Measurements from ENCODE around the gene ETS1. TPM values are rescaled to one million over a fixed set of nuclear protein-coding genes. Genes with fewer than 3 reads are reported as not detected.

Gene ETS1
- total RNA-seq, 1 experiment from 2014 or later, result 3.7 TPM

DNA sequence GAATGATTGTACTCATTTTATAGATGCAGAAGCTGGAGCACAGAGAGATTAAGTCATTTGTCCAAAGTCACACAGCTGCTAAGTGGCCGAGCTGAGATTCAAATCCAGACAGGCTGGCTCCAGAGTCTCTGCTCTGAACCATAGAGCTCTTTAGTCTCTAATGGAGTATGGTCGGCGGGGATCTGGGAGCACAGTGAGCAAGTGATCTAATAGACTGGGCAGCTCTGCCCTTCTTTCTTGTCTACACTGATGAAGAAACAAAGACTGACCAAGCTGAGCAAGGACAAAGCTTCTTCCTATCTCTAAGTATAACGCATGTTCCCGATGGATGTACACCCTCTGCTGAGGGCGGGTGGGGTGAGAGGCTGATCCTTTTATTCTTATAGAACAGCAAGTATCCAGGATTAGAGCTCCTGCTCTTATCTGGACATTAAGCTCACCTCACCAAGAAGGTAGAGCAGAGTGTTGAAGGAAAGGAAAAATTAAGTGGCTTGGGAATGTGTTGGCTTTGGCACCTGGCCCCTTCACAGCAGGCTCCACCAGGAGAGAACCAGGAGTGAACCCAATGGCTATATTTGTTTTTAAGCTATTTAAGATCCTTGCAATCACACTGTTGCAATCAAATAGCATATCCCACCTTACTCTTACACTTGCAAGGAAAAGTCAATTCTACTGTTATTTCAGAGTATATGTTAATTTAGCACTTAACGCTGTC is 68.7 kb downstream of the ETS1 start:
- Histone ChIP-seq H3K27me3 (replicated peaks; ENCODE audit: insufficient read depth, low read depth, low read length, poor library complexity) (peaks cover 93% of the 10 kb centered on the region), H3K9me3 (ENCODE audit: low read depth, low read length, poor library complexity, severe bottlenecking) (no peaks in the 10 kb centered on the region), H3K4me1 (ENCODE audit: insufficient read depth, low read length, poor library complexity, severe bottlenecking) (no peaks in the 10 kb centered on the region), H3K4me3 (ENCODE audit: low read depth, low read length, poor library complexity, severe bottlenecking) (no peak overlapping the region), H3K27ac (ENCODE audit: low read depth, low read length, poor library complexity, severe bottlenecking) (no peak overlapping the region), H3K36me3 (ENCODE audit: insufficient read depth, low read length, poor library complexity, severe bottlenecking) (no peaks in the 10 kb centered on the region)
- POLR2A ChIA-PET (ENCODE audit: low non-redundant PET), result no interaction called here
- intact Hi-C loops (cut with micrococcal nuclease; ENCODE audit: unreplicated experiment), result no loop called here
- no TSS peak for BruUV-seq (replicated peaks)
- CTCF ChIA-PET, result no interaction called here
- no peak for DNase-seq (ENCODE audit: low spot score)
- TF ChIP-seq, protein P1, sequence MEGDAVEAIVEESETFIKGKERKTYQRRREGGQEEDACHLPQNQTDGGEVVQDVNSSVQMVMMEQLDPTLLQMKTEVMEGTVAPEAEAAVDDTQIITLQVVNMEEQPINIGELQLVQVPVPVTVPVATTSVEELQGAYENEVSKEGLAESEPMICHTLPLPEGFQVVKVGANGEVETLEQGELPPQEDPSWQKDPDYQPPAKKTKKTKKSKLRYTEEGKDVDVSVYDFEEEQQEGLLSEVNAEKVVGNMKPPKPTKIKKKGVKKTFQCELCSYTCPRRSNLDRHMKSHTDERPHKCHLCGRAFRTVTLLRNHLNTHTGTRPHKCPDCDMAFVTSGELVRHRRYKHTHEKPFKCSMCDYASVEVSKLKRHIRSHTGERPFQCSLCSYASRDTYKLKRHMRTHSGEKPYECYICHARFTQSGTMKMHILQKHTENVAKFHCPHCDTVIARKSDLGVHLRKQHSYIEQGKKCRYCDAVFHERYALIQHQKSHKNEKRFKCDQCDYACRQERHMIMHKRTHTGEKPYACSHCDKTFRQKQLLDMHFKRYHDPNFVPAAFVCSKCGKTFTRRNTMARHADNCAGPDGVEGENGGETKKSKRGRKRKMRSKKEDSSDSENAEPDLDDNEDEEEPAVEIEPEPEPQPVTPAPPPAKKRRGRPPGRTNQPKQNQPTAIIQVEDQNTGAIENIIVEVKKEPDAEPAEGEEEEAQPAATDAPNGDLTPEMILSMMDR (conservative IDR thresholded peaks at IDR 0.05; ENCODE audit: low read depth, low read length), result no peak
- no peak for TF ChIP-seq EZH2 (IDR thresholded peaks at IDR 0.05; ENCODE audit: borderline replicate concordance, low read depth, low read length, poor library complexity, severe bottlenecking)

DNA sequence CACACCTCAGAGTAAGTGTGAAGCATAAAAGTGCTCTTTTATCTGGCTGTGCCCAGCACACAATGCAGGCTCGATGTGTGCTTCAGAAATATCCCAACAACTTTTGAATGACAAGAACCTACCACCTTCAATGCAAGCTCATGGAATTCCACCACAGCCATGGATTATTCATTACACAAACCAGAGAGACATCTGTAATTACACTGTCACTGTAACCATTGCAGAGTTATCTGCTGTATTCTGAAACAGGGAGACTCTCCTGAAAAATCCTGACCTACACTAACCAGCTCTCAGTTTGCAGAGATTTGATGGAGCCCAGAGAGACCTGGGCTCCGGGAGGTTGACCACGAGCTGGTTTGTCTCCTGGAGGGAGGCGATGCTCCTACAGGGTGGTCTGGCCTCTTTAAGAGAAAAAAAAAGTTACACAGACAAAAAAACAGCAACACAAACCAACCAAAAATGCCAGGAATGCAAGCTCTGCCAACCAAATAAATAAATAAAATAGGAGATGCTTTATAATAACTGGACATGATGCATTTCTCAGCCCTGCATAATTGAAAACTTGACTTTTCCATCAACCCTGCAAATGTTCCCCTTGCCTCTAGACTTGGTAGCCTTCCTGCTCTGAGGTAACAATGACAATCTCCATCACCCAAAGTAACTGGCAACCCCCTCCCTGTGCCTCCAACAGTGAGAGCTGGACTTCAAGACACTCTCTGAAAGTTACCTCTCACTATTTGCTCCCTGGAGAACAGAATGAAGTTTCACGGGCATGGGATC is 69.7 kb downstream of the ETS1 start:
- intact Hi-C loops (cut with micrococcal nuclease; ENCODE audit: unreplicated experiment), result no loop called here
- TF ChIP-seq EZH2 (IDR thresholded peaks at IDR 0.05; ENCODE audit: borderline replicate concordance, low read depth, low read length, poor library complexity, severe bottlenecking), result no peak
- TF ChIP-seq, protein P1 (conservative IDR thresholded peaks at IDR 0.05; ENCODE audit: low read depth, low read length), result no peak
- CTCF ChIA-PET, result no interaction called here
- Histone ChIP-seq H3K4me3 (ENCODE audit: low read depth, low read length, poor library complexity, severe bottlenecking) (no peak overlapping the region), H3K27me3 (replicated peaks; ENCODE audit: insufficient read depth, low read depth, low read length, poor library complexity) (peaks cover 93% of the 10 kb centered on the region), H3K36me3 (ENCODE audit: insufficient read depth, low read length, poor library complexity, severe bottlenecking) (no peaks in the 10 kb centered on the region), H3K9me3 (ENCODE audit: low read depth, low read length, poor library complexity, severe bottlenecking) (no peaks in the 10 kb centered on the region), H3K4me1 (ENCODE audit: insufficient read depth, low read length, poor library complexity, severe bottlenecking) (no peaks in the 10 kb centered on the region), H3K27ac (ENCODE audit: low read depth, low read length, poor library complexity, severe bottlenecking) (no peak overlapping the region)
- DNase-seq (ENCODE audit: low spot score), result no peak
- no TSS peak for BruUV-seq (replicated peaks)
- POLR2A ChIA-PET (ENCODE audit: low non-redundant PET), result no interaction called here

DNA sequence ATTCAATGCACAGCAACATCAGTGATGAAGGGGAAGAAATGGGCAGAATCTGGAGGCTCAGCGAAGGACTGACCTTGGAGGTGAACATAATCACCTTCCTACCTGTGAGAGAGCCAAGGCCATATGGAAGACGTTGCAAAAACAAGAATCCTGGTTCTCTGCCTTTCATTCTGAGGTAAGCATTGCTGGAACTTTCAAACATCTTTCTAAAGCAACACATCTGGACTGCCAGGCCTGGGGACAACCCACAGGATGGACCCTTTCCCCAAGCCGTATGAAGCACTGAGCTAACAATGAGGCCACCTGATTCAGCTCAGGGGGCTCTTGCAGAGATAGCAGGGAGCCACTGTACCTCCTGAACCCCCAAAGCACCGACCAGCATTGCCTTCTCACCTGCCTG is 70.5 kb downstream of the ETS1 start:
- TF ChIP-seq, protein P1 (conservative IDR thresholded peaks at IDR 0.05; ENCODE audit: low read depth, low read length), result no peak
- no peak for TF ChIP-seq EZH2 (IDR thresholded peaks at IDR 0.05; ENCODE audit: borderline replicate concordance, low read depth, low read length, poor library complexity, severe bottlenecking)
- H3K36me3 ChIP-seq (ENCODE audit: insufficient read depth, low read length, poor library complexity, severe bottlenecking), result no peaks in the 10 kb centered on the region
- peaks cover 97% of the 10 kb centered on the region for H3K27me3 ChIP-seq (replicated peaks; ENCODE audit: insufficient read depth, low read depth, low read length, poor library complexity)
- ChIA-PET POLR2A (ENCODE audit: low non-redundant PET) (no interaction called here), CTCF (no interaction called here)
- intact Hi-C loops (cut with micrococcal nuclease; ENCODE audit: unreplicated experiment), result no loop called here
- H3K27ac ChIP-seq (ENCODE audit: low read depth, low read length, poor library complexity, severe bottlenecking), result no peak overlapping the region
- no peaks in the 10 kb centered on the region for H3K9me3 ChIP-seq (ENCODE audit: low read depth, low read length, poor library complexity, severe bottlenecking)
- DNase-seq (ENCODE audit: low spot score), result no peak
- no peak overlapping the region for H3K4me3 ChIP-seq (ENCODE audit: low read depth, low read length, poor library complexity, severe bottlenecking)
- no peaks in the 10 kb centered on the region for H3K4me1 ChIP-seq (ENCODE audit: insufficient read depth, low read length, poor library complexity, severe bottlenecking)
- BruUV-seq (replicated peaks), result no TSS peak

All from A673 (cell line).